HG03039 (cell line): ENCODE measurements around the gene AGAP1.

Experiments used
- ATAC-seq: cut with Tn5 transposase; IDR thresholded peaks from one replicate; pipeline ENCODE4 v1.9.1; 2021; ENCODE audit warnings: mild to moderate bottlenecking, moderate library complexity; ENCODE audit not compliant: unreplicated experiment

AGAP1 gene

GRCh38 chr2:235970204-235971040 is 476.6 kb downstream of the AGAP1 start:
- ATAC-seq = no peak

- no peak for ATAC-seq
These were observed 482.7 kb downstream of the AGAP1 start for GRCh38 chr2:235976516-235976915.

- no peak for ATAC-seq
These were observed 483.1 kb downstream of the AGAP1 start for GRCh38 chr2:235976956-235977355.

GRCh38 chr2:235977445-235977844 is 483.6 kb downstream of the AGAP1 start:
- no peak for ATAC-seq

GRCh38 chr2:235978022-235978421 is 484.2 kb downstream of the AGAP1 start:
- no peak for ATAC-seq

- ATAC-seq = no peak
These were observed 485.2 kb downstream of the AGAP1 start for GRCh38 chr2:235979037-235979436.

- no peak for ATAC-seq
These were observed 486.1 kb downstream of the AGAP1 start for GRCh38 chr2:235979753-235980435.

GRCh38 chr2:235981631-235982030 is 487.8 kb downstream of the AGAP1 start:
- ATAC-seq = no peak

GRCh38 chr2:235983016-235983415 is 489.2 kb downstream of the AGAP1 start:
- no peak for ATAC-seq

GRCh38 chr2:235984552-235984951 is 490.7 kb downstream of the AGAP1 start:
- no peak for ATAC-seq

GRCh38 chr2:235986361-235986760 is 492.5 kb downstream of the AGAP1 start:
- no peak for ATAC-seq

GRCh38 chr2:235988271-235989015 is 494.6 kb downstream of the AGAP1 start:
- ATAC-seq = no peak

GRCh38 chr2:235989591-235989990 is 495.7 kb downstream of the AGAP1 start:
- ATAC-seq = no peak

- no peak for ATAC-seq
These were observed 496.5 kb downstream of the AGAP1 start for GRCh38 chr2:235990344-235990743.

- ATAC-seq = no peak
These were observed 498.2 kb downstream of the AGAP1 start for GRCh38 chr2:235992024-235992423.

- ATAC-seq = no peak
These were observed 502.6 kb downstream of the AGAP1 start for GRCh38 chr2:235996419-235996818.

- ATAC-seq = no peak
These were observed 505.2 kb downstream of the AGAP1 start for GRCh38 chr2:235999011-235999410.

- no peak for ATAC-seq
These were observed 507.5 kb downstream of the AGAP1 start for GRCh38 chr2:236001166-236001828.

GRCh38 chr2:236001854-236002253 is 508.0 kb downstream of the AGAP1 start:
- ATAC-seq = no peak

- no peak for ATAC-seq
These were observed 514.2 kb downstream of the AGAP1 start for GRCh38 chr2:236008006-236008405.

GRCh38 chr2:236008857-236009256 is 515.0 kb downstream of the AGAP1 start:
- ATAC-seq = no peak
